ENCODE results near the gene CPPED1. TPM values are rescaled to one million over a fixed set of nuclear protein-coding genes. Genes with fewer than 3 reads are reported as not detected.

Gene CPPED1, protein sequence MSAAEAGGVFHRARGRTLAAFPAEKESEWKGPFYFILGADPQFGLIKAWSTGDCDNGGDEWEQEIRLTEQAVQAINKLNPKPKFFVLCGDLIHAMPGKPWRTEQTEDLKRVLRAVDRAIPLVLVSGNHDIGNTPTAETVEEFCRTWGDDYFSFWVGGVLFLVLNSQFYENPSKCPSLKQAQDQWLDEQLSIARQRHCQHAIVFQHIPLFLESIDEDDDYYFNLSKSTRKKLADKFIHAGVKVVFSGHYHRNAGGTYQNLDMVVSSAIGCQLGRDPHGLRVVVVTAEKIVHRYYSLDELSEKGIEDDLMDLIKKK
- 6.7 and 7.0 TPM in 2 replicates for total RNA-seq

DNA sequence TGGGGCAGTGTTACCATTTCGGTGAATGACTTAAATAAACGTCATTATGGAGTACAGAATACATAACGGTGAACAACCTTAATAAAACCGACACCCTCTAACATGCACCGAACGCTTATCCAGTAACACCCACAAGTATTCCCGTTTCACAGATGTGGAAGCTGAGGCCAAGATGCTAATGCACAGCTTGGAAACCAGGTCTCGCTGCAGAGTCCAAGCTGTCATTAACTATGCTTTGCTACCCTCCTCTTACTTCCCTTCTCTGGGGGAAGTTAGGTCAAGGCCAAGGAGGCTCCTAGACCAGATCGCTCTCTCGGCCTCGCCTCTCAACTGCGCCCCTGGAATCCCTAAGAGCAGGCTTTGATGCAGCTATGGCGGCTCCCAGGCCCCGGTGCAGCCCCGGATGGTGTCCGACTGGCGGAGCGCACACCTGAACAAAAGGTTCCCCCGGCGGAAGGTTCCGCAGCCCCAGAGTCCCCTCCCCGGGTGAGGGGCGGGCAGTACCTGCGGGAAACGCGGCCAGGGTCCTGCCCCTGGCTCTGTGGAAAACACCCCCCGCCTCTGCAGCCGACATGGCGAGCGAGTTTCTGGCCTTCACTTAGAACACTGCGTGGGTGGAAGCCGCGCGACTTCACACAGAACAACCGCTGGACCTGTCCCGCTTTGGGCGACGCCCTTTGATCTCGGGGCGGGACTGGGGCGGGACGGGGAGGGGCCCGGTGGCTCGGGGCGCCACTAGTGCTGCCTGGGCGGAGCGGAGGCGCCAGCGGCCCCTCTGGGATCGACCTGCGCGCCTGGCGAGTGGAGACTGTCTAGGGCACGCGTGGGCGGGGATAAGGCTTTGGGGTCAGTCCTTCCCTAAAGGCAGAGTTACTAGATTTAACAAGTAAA lies at the start of gene CPPED1:
TSS of gene CPPED1 (minus strand) at position 685 of the 891 bp plus-strand sequence. CDS start at position 574, 111 bp downstream.

Other genes starting within 250 kb of the CPPED1 start
- under 0.01 TPM in 2 replicates for gene SHISA9, start 97.7 kb upstream of the CPPED1 start, total RNA-seq